Measurements from ENCODE around the gene SHLD3.
"Not testable (repeated sequence)": the region's sequence is repeated elsewhere in the genome, so short reads cannot be mapped to it uniquely, and the experiment has no call there.

Gene SHLD3, protein sequence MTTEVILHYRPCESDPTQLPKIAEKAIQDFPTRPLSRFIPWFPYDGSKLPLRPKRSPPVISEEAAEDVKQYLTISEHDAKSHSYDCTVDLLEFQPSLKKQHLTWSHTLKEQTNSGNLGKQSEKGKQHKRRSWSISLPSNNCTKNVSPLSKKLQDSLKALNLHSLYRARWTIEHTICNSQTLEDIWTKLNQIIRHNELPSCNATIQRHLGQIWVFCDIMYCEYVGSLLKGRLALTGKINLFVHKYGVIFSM

DNA sequence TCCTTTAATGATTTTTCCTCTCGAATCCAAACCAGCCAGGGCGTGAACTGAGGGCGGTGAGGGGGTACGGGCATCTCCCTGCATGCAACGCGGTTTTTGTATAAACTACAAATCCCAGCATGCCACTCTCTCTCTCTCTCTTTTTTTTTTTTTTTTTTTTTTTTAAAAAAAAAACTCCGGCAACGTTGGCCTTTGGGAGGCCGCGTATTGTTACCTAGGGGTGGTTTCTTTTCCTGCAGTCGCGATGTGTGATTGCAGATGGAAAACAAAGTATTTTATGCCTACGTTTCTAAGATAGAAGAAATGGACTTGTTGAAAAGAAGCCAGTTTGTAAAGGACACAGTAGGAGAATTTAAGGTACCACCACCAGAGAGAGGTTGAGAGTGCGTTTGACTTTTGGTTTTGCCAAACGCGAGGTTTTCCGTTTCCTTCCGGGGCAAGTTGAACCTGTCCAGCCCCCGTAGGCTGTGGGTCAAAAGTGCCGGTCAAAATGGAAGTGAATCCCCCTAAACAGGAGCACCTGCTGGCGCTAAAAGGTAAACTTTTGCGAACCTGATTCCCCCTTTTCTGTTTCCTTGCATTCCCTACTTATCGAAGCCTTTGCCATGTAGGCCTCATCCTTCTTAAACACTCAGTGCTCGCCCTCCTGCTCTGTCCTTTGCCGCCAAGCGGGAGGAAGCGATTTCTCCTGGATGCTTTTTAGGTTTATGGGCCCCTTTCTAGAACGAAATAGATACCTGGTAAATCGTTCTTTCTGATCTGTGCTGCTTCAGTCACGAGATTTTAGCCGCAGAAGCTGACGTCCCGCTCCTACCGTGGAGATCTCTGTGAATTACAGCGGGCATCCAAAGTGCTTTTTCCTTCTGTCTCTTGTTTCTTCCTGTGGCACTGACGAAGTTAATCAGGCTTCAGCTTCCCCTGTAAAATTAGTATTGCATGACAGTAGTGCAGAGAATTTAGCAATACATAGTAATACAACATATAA is at the start of gene SHLD3, which contains the start of gene TRAPPC13:
TSS of gene SHLD3 (plus strand) at position 457 of the 985 bp plus-strand sequence. CDS start 4,561 bp downstream, outside the sequence.
TSS of gene TRAPPC13 (plus strand) at position 457 of the 985 bp plus-strand sequence. CDS start at position 491, 34 bp downstream.
- DNase-seq = peak; percentile 84

DNA sequence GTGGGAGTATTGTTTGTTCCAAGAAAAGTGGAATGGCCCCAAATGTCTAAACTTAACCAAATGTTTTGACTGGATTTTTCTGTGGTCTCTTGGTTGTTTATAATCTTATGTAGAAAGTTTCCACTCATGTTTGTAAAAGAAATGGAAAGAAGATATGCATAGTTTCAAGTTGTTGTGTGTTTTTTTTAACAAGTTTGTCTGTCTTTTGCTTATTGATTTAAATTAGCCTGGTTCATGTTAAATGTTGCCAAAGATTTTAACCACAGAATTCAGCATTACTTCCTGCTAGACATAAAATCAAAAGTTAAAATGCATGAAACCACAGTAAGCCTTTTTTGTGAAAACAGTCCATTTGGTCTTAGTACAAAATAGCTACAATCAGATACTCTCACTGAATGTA is 47.7 kb upstream of the SHLD3 start:
- DNase-seq = no peak

DNA sequence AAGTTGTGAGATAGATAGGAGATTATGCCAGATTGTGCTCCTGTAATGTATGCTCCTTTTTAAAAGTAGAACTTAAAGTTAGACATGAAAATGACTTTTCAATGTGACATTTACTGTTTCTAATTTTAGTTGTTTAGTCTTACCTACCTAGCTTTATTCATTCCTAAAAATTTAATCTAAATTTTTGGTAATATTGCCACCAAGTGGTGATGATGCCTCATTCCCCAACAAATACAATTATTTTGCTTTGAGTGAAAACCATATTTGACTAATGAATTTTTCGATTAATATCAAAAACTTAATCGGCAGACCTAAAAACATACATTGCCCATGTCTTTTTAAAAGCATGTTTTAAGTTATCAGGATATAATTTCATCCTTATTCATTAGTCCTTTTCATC is 36.1 kb upstream of the SHLD3 start:
- no peak for DNase-seq

DNA sequence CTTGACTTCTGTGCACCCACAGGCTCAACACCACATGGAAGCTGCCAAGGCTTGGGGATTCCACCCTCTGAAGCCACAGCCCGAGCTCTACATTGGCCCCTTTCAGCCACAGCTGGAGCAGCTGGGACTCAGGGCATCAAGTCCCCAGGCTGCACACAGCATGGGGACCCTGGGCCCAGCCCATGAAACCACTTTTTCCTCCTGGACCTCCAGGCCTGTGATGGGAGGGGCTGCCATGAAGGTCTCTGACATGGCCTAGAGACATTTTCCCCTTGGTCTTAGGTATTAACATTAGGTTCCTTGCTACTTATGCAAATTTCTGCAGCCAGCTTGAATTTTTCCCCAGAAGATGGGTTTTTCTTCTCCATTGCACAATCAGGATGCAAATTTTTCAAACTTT is 23.1 kb upstream of the SHLD3 start:
- DNase-seq = not testable (repeated sequence)

DNA sequence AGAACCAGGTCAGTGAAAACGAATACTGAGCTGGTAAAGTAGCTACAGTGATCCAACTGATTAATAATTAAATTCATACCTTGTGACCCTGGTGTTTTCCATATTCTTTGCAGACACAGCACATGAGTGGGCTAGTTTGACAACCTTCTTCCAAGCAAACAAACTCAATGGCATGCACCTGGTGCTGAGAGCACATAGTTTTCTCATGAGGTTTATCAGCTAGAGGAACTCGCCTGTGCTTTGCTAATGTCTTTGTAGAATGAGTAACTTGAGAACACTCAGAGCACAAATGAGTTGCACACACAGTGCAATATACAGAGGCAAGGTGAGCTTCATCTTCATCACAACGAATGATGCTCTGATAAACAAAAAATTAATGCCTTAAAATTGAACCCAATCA is 13.3 kb upstream of the SHLD3 start:
- no peak for DNase-seq

DNA sequence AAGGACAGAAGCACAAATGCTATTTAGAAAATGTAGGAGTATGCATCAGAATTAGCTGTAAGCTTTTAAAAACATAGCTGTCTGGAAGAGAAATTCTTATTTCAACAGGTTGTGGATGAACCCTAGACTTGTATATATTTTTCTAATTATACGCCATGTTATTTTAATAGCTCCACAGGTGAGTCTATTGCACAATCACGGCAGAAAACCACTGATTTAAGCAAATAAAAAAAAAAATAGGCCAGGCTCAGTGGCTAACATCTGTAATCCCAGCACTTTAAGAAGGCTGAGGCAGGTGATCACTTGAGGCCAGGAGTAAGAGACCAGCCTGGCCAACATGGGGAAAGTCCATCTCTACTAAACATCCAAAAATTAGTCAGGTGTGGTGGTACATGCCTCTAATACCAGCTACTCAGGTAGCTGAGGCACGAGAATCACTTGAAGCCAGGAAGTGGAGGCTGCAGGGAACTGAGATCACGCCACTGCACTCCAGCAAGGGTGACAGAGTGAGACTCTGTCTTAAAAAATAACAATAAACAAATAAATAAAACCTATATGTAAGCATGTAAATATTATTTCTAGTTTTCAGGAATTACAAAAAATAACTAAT is 12.4 kb upstream of the SHLD3 start:
- no peak for DNase-seq

DNA sequence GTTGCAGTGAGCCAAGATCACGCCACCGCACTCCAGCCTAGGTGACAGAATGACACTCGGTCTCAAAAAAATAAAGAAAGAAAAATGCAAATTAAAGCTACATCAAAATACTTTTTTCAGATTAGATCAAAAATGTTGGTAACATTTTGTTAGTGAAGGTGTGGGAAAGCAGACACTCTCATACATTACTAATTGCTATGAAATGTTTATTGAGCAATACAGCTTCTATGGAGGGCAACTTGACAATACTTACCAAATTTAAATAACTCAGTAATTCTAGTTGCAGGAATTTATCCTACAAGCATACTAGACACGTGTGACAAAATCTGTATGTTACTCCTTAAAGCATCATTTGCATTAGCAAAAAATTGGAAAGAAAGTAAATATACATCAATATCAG is 4.8 kb upstream of the SHLD3 start:
- DNase-seq = no peak

DNA sequence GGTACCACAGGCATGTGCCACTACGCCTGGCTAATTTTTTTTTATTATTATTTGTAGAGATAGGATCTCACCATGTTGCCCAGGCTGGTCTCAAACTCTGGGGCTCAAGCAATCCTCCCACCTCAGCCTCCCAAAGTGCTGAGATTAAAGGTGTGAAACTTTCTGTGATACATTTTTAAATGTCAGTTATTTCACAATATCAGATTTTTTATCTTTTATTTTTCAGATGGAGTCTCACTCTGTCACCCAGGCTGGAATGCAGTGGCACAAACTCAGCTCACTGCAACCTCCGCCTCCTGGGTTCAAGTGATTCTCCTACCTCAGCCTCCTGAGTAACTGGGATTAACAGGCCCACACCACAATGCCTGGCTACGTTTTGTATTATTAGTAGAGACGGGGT is 2.9 kb upstream of the SHLD3 start:
- not testable (repeated sequence) for DNase-seq

DNA sequence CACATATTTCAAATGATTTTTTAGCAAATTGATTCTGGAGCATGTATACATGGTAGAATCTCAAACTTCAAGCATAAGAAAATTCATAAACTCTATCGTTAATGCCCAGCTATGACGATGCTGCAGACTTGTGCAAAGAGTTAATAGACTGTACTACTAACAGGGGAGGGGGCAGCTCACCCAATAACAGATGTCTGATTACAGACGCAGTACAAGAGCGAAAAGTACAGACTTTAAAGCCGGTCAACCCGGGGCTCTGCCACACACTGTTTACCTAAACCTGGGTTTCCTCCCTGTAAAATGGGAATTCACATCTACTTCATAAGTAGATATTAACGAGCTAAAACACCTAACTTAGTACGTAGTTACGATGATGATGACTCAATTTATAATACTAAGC is 1.3 kb upstream of the SHLD3 start:
- DNase-seq = no peak

DNA sequence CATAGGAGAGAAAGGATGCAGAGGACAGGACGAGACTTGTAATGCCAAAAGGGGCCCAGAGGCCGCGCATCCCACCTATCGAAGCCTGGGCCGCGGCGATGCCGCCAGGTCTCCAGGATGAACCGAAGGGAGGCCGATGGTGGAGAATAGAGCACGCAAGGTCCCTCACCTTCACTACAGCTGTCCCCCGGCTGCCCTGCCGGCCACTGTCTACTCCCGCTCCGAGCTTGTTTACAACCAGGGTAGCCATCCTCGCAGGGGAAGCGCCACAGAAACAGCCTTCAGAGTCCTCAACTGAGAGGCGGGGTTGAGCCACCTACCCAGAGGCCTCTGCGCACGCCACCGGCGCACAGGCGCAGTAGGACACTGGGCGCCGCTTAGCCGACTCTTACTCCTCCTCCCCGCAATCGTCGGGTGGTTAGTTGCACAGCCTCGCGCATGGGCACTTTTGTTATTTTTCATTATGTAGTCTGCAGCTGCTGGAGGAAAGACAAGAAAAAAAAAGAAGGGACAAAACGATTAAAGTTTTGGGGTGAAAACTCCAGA is 729 bp upstream of the SHLD3 start, which contains the start of gene TRIM23:
TSS of gene TRIM23 (minus strand) at position 309 of the 546 bp plus-strand sequence. CDS start at position 250, 59 bp downstream.
- peak; percentile 93 for DNase-seq

DNA sequence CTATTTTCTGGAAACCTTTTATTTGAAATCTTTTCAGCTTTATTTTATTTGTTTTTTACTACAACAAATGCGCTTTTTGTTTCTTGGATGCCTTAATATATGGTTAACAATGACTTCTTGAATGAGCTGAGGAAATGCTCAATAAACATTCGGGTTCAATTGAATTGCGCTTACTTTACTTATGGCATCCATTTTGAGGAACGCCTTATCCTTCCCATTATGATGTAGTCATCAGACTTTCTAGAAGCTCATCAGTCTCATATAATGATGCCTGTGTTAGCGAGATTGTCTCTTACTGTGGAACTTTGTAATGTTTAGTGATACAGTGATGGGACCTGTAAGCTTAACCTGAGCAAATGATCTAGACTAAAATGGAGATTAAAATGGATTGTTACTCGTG is 916 bp downstream of the SHLD3 start:
- no peak for DNase-seq

DNA sequence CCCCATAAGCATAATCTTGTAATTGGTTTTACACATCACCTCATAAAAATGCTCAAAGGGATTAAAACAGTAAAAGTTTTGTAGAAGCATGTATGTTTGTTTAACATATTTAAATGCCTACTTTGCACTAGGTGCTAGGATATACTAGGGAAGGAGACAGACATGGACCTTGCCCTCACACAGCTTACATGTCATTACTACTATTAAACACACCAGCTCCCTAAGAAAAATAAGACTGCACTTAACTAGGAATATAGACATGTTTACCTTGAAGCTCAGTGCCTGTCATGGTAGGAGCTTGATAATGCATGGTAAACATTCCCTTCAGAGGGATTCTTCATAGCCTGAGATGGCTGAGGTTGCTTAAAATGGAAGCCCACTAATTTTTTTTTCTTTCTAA is 6.2 kb downstream of the SHLD3 start:
- no peak for DNase-seq

DNA sequence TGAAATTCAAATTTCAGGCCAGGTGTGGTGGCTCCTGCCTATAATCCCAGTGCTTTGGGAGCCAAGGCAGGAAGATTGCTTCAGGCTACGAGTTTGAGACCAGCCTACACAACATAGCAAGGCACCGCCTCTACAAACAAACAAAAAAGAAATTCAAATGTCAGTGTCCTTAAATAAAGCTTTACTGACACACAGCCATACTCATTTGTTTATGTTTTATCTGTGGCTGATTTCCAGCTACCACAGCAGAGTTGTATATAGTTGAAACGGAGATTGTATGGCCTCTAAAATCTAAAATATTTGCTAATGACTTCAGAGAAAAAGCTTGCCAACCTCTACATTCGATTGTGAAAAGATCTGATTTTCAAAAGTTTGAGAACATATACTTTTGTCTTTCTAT is 15.4 kb downstream of the SHLD3 start:
- DNase-seq = no peak

DNA sequence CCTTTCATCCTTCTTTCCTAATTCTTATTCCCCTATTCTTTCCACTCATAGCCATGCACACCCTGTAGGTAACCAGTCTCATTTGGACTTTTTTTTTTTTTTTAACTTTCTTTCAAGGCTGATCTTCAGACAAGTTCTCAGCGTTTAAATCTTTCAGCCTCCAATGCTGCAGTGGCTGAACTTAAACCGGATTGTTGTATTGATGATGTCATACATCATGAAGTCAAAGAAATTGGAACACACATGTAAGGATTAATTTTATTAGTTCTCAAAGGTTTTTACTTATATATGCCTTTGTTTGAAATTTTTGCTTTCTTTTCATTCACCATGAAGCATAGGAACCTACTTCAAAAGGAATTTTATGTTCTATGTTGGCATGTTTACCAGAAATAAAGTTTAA is 22.1 kb downstream of the SHLD3 start:
- DNase-seq = no peak

DNA sequence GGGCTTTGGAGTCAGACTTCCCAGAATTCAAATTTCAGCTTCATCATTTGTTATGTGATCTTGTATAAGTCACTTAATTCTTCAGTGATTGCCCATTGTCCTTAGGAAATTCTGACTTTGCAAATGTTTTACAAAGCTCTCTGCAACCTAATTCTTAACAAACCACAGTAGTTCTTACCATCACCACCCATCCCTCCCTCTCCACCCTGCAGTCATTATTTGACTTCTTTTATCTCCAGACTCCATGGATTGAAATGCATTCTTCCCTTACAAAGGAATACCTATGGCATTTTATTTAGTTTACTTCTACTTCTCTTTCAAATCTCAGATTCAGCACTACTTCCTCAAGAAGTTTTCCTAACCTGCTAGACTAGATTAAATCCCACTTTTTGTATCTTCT is 23.1 kb downstream of the SHLD3 start:
- no peak for DNase-seq

DNA sequence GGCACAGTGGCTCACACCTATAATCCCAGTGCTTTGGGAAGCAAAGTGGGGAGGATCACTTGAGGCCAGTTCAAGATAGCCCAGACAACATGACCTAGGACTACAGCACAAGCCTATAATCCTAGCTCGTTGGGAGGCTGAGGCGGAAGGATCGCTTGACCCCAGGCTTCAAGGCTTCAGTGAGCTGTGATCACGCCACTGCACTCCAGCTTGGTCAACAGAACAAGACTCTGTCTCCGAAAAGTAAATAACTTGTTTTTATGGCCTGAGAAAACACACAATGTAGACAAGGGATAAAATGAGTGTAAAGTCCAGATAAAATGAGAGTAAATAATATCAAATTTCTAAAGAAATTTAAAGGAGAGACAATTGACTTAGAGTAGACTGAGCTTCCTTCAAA is 26.3 kb downstream of the SHLD3 start:
- DNase-seq = no peak

DNA sequence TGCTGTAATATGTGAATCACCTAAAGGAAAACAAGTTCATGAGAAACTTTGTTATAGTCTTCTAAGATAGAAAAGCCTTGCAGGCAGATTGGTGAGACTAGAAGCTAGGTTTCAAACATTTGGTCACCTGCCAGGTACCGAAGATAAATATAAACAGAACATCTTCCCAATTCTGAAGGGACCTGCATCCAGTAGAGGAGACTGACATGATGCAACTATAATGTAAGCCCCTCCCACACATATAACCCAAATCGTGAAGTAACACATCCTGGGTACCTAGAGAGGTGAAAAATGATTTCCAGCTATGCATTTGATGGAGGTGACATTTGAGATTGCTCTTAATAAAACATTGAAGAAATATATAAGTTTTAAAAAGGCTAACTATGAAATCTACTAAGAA is 29.9 kb downstream of the SHLD3 start:
- DNase-seq = no peak

DNA sequence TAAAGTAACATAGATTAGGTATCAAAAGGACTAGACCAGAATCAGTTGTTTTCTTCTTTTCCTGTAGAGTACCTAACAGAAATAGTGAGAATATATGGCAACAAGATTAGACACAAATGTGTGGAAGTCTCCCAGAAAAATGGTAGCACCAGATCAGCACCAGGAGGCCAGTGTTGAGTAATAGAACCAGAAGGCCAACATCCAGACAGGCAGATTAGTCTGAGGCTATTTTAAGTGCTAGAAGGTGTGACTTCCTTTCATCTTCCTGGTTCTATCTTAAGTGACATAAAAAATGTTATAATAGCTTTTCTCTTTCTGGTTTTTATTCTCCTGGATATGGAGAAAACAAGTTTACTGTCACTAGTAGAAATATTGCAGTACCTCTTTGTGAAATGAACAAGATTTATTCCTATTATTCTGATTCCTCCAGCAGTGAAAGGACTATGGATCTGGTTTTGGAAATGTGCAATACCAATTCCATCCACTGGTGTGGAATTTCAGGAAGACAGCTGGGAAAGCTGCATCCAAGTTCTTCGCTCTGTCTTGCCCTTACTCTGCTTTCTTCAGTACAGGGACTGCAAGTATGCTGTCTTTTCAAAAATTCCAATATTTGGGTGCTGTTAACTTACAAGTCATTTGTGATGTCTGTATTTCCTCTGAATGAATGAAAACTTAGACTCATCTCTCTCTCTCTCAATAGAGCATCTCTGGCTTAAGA is 39.1 kb downstream of the SHLD3 start:
- no peak for DNase-seq

DNA sequence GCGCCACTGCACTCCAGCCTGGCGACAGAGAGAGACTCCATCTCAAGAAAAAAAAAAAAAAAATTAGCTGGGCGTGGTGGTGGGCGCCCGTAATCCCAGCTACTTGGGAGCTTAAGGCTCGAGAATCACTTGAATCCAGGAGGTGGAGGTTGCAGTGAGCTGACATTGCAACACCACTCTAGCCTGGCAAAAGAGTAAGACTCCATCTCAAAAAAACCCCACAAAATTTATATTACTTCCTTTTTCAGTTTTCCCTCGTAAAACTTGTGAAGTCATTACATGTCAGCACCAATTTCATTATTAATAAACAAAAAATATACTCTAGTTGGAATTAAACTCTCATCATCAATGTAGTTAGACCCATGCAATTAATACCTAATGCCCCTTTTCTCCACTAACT is 43.9 kb downstream of the SHLD3 start:
- no peak for DNase-seq

DNA sequence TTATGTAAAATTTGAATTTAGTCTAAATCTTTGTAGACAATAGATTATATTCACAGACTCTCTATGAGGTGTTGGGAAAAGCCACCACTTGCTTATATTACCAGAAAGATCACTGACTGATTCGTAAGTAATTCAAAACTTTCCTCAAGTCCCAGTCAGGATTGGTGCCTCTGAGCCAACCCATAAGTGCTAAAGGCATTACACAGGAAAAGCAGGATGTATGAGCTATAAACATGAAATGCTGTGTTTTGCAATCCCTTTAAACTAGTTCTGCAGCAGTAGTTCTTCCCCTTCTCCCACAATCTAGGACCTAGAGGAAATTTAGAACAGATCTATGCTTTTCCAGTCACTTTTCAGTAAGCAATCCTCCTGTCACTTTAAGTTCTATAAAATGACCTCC is 48.0 kb downstream of the SHLD3 start:
- no peak for DNase-seq

DNA sequence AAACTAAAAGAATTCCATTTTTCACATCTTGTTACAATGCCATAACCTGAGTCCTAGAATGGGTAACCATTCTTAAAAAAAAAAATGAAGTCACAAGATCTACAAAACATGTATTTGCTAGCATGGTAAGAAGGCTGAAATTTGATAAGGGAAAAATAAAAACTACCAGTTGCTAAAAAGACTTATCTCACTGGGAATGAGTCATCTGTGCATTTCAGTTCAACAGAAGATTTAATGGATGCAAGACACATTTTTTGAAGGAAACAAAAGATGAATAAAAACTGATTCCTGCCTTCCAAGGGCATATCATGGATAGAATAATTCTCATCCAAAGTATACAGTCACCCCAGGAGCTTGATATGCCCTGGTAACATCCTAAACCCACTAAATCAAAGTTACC is 49.9 kb downstream of the SHLD3 start:
- DNase-seq = no peak

DNA sequence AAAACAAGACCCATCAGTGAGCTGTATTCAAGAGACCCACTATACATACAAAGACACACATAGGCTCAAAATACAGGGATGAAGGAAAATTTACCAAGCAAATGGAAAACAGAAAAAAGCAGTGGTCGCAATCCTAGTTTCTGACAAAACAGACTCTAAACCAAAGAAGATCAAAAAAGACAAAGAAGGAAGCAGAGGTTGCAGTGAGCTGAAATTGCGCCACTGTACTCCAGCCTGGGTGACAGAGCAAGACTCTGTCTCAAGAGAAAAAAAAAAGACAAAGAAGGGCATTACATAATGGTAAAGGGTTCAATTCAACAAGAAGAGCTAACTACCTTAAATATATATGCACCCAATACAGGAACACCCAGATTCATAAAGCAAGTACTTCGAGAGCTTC is 51.2 kb downstream of the SHLD3 start:
- not testable (repeated sequence) for DNase-seq
